ENCODE data around the gene TNFAIP3.
"Not testable (repeated sequence)": the region's sequence is repeated elsewhere in the genome, so short reads cannot be mapped to it uniquely, and the experiment has no call there.

TNFAIP3 gene

GRCh38 chr6:137844327-137844726 lies 22.7 kb upstream of the TNFAIP3 start:
- not testable (repeated sequence) for DNase-seq (ENCODE audit: low read depth in 1 of 2, low spot score in 1 of 2)

GRCh38 chr6:137844773-137845172 lies 22.3 kb upstream of the TNFAIP3 start:
- DNase-seq (ENCODE audit: low read depth in 1 of 2, low spot score in 1 of 2), result not testable (repeated sequence)

GRCh38 chr6:137845460-137845859 lies 21.6 kb upstream of the TNFAIP3 start:
- DNase-seq (ENCODE audit: low read depth in 1 of 2, low spot score in 1 of 2), result no peak

DNA sequence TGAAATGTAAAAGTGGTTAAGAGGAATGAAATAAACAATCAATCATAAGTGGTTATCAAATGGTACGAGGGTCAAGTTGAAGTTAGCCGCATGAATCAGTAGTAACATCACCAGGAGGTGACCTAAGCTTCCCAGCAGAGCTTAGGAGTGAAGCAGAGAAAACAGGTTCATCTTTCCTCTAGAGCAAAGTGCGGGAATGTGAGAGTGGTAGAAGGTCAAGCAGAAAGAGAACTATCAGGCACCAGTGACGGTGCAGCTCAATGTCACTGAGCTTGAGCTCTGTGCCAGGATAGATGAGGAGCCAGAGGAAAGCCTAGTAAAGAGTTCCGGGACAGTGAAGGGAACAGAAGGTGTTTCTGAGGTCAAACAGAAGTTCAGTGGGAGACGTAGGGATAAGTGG lies 20.8 kb upstream of the TNFAIP3 start:
- DNase-seq (ENCODE audit: low read depth in 1 of 2, low spot score in 1 of 2), result no peak

DNA sequence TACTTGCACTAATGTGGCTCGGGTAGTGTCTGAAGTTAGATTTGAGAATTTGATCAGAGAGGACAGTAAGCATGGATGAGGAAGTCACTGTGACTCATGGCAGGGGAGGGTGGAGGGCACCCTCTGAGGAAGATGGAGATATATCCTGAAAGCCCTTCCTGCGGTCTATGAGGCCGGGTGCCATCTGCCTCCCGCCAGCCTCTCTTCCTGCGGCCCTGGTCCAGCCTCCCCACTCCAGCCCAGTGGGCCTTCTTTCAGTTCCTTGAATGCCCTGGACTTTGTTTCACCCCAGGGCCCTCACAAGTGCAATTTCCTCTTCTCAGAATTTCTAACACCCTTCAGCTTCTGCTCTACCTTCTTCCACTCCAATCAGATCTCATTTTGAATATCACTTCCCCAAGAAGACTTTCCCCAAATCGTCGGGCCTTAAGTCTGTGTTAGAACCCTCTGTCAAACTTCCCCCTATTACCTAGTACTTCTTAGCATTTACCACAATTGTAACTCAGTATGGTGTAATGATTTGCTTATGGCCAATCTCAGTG lies 20.2 kb upstream of the TNFAIP3 start:
- no peak for DNase-seq (ENCODE audit: low read depth in 1 of 2, low spot score in 1 of 2)

- no peak for DNase-seq (ENCODE audit: low read depth in 1 of 2, low spot score in 1 of 2)
Measured at GRCh38 chr6:137847748-137848147, 19.3 kb upstream of the TNFAIP3 start.

- DNase-seq (ENCODE audit: low read depth in 1 of 2, low spot score in 1 of 2), result no peak
Measured at GRCh38 chr6:137848672-137849071, 18.4 kb upstream of the TNFAIP3 start.

GRCh38 chr6:137849181-137849980 lies 17.7 kb upstream of the TNFAIP3 start:
- no peak for DNase-seq (ENCODE audit: low read depth in 1 of 2, low spot score in 1 of 2)

GRCh38 chr6:137849981-137850714 lies 16.9 kb upstream of the TNFAIP3 start:
- no peak for DNase-seq (ENCODE audit: low read depth in 1 of 2, low spot score in 1 of 2)

GRCh38 chr6:137850816-137851602 lies 16.1 kb upstream of the TNFAIP3 start:
- no peak for DNase-seq (ENCODE audit: low read depth in 1 of 2, low spot score in 1 of 2)

DNA sequence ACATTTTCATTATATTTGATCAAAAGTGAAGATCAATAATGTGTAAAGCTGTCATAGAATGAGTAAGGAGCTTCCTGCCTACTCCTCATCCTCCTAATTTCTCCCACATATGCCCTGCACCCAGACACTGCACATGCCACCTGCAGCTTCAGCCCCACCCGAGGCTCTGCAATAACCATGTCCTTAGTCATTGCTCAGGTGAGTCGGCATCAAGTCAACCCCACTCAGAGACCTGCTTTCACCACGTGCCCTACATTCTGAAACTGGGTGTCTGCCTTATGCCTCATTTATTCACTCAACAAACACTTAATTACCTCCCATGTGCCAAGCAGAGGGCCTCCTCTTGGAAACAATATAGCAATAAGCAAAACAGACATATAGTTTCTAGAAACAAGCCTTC lies 15.4 kb upstream of the TNFAIP3 start:
- no peak for DNase-seq (ENCODE audit: low read depth in 1 of 2, low spot score in 1 of 2)

- DNase-seq (ENCODE audit: low read depth in 1 of 2, low spot score in 1 of 2), result no peak
Measured at GRCh38 chr6:137852346-137852745, 14.7 kb upstream of the TNFAIP3 start.

DNA sequence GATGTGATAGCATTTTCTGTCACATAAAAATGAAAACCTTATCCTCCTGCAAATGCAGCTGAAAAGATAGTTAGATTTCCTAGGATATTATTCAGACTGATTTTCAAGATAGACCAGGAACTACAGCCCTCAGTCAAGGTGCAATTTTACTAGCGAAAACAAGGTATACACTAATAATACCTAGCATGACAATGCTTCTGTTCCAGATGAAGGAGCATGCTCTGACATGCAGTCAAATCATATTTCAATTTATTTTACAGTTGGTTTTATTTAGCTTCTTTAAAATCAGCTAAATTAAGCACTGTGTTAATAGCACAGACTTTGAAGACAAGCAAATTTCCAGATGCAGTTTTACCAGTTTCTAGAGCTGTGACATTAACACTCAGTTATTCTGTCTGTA lies 14.2 kb upstream of the TNFAIP3 start:
- no peak for DNase-seq (ENCODE audit: low read depth in 1 of 2, low spot score in 1 of 2)

GRCh38 chr6:137853569-137854213 lies 13.4 kb upstream of the TNFAIP3 start:
- DNase-seq (ENCODE audit: low read depth in 1 of 2, low spot score in 1 of 2), result no peak

DNA sequence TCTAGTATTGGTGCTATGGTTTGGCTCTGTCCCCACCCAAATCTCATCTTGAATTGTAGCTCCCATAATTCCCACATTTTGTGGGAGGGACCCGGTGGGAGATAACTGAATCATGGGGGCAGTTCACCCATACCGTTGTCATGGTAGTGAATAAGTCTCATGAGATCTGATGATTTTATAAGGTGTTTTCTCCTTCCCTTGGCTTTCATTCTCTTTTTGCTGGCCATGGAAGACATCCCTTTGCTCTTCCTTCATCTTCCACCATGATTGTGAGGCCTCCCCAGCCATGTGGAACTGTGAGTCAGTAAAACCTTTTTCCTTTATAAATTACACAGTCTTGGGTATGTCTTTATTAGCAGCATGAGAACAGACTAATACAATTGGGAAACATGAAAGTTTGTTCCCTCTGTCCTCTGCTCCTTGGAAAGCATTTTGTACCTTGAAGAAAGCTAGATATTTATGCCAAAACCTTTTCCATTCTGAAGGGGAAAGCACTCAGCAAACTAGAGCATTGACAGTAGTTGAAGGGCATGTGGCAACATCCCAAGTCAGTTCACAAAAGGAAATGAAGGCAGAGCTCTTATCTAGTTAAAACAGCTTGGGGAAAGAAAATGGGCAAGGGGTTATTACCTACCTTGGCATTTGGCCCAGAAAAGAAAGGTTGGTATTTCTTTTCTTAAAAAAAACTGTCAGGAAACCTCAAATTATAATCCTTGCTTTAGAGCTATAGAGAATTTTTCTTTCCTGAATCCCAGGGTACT lies 10.7 kb upstream of the TNFAIP3 start:
- DNase-seq (ENCODE audit: low read depth in 1 of 2, low spot score in 1 of 2), result no peak

- DNase-seq (ENCODE audit: low read depth in 1 of 2, low spot score in 1 of 2), result no peak
Measured at GRCh38 chr6:137859025-137859424, 8.0 kb upstream of the TNFAIP3 start.

GRCh38 chr6:137860394-137861005 lies 6.6 kb upstream of the TNFAIP3 start:
- DNase-seq (ENCODE audit: low read depth in 1 of 2, low spot score in 1 of 2), result no peak

DNA sequence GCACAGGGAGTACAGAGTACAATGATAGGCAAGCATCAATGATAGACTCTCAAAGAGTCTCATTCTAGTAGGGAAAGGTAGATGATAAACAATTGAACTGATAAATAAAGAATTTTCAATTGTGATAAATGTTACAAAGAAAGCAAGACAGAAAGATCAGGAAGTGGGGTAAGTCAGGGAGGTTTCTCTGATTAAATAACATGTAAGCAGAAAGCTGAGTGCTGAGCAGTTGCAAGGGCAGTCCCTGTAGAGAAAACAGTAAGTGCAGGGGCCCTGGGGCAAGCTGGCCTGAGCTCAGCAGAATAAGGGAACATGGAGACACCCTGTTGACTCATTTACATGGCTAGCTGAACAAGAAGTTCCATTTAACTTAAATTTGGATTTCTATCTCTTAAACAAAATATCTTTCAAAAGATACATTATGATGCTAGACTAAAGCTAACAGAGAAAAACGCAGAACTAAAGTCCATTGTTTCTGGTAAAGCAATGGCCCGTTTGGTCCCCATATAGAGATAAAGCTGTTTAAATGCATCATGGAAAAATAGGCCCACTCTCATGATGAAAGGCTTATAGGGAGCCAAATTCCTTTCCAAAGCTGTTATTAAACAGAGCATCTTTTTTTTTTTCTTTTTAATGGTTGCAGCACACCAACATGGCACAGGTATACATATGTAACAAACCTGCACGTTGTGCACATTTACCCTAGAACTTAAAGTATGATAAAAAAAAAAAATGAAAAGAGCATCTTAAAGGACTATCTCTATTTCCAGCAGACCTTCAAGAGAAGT lies 5.3 kb upstream of the TNFAIP3 start:
- no peak for DNase-seq (ENCODE audit: low read depth in 1 of 2, low spot score in 1 of 2)

All from stimulated activated CD4-positive, alpha-beta T cell treated with anti-CD3 and anti-CD28 coated beads, Interleukin-15, amount 100 ng/mL, for 1 hour (primary cell).